GM19467 (cell line): ENCODE results near the gene MAP4K4.

Experiments used
- ATAC-seq: cut with Tn5 transposase; IDR thresholded peaks from one replicate; pipeline ENCODE4 v1.9.1; 2021; ENCODE audit warnings: mild to moderate bottlenecking, moderate library complexity; ENCODE audit not compliant: unreplicated experiment

The MAP4K4 gene

DNA sequence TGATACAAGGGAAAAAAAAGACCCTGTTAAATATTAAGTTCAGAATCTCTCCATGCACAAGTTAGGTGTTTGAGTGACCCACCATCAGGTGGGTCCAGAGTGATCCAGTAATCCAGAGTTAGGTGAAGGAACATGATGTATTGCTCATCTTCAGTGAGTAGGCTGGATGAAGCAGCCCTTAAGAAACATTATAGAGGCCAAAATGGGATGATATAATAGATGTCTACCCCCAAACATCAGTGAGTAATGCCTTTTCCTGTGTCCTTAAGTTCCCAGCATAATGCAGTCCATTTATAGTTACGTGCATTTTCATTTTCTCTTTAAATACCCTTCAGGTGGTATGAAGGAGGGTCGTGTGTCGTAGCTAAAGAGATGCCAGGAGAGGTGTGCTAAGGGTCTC lies 89.6 kb downstream of the MAP4K4 start:
- no peak for ATAC-seq

DNA sequence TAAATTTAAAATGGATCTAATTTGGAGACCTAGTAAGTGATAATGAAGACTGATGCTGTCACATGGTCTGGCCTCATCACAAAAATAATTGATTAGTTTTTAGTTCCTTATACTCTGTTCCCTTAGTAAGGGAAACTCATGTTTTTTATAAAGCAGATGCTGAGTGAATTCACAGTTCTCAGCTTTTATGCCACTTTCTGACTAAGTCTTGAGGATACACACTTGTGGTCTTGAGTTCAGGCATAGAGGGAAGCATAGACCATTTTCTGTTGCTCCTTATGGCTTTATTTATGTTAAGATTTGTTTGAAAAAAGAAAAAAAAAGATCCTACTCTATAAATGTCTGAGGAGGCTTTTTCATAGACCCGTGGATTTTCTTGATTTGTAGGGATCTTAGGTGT lies 91.1 kb downstream of the MAP4K4 start:
- no peak for ATAC-seq

DNA sequence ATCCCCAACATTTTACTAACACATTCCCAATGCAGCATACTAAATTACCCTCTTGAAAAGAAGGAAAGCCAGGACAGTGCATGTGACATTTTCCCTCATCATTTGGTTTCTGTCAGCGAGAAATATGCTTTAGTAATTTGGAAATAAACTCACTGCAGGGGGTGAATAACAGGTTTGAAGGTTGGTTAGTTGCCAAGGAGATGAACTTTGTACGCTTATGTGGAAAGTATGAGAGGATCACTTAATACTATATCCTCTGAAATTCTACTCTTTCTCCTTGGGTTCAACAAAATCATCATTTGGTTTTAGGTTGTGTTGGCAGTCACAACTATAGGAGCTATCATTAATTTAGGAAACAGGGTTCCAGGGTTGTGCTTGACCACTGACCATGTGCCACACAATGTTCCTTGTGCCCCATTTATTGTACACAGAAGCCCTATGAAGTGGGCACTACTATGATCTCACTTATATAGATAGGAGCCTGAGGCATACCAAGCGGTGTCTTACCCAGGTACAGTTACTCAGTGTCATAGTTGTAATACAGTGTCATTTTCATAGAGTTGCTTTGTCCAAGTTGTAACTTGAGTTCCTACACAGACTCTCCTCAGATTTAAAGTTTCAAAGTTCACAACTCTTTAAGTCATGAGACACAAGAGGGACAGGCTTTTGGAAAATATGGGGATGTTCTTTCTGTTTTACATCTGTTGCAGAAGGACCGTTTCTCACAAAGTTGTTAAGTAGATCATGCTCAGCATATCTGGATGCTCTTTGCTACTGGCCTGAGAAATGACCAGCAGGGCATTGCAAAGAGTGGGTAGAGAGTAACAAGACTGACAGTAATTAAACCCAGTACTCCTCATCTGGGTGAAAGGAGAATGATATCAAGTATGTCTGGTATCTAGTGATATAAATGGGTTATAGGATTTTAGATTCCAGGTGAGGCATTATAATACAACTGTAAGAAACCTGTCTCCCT lies 91.8 kb downstream of the MAP4K4 start:
- ATAC-seq = no peak

DNA sequence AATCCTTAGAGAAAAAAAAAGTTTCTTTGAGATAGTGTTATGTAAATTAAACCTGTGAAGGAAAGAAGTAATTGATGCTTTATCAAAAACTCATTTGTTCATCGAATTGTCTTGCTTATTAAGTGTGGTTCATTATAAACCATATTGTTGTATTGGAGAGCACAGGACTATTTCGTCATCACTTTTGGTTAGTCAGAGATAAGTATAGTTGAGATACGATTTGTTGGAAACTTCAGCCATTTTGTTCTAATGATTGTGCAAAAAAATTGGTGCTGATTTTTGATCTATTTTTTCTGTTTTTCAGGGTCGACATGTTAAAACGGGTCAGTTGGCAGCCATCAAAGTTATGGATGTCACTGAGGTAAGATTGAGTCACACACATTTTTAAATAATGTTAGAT lies 92.9 kb downstream of the MAP4K4 start:
- no peak for ATAC-seq

DNA sequence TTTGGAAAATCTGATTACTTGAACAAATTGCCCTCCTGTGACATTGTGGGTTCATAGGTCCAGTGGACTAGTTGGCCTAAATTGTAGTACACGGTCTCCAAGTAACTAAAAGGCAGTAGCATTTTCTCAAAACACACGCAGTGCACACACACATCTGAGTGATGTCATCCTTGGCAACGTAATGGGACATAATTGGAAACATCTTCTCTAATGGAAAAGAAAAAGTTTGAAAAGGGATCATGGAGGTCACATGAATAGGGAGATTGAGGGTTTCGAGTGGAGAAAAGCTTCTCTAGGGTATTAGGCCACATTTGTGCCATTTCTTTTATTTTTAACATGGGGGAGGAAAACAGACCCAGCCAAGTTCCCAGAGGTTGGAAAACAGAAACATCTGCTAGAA lies 93.3 kb downstream of the MAP4K4 start:
- no peak for ATAC-seq

DNA sequence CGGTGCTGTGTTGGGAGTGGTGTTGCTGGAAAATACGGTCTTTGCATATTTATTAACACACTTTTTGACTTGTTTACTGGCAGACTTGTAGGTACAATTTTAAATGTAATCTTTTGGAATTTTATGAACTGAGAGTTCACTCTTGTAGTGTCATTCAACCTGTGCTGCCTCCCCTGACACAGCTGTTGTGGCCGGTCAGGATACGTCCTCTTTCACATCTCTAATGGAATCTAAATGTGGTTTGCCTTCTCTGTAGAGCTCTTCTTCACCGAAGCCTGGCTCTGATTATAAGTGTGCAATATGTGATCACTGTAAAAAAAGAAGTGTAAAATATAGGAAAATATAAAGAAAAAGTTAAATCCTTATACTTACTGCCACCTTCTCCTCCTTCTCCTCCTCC lies 94.7 kb downstream of the MAP4K4 start:
- ATAC-seq = no peak

DNA sequence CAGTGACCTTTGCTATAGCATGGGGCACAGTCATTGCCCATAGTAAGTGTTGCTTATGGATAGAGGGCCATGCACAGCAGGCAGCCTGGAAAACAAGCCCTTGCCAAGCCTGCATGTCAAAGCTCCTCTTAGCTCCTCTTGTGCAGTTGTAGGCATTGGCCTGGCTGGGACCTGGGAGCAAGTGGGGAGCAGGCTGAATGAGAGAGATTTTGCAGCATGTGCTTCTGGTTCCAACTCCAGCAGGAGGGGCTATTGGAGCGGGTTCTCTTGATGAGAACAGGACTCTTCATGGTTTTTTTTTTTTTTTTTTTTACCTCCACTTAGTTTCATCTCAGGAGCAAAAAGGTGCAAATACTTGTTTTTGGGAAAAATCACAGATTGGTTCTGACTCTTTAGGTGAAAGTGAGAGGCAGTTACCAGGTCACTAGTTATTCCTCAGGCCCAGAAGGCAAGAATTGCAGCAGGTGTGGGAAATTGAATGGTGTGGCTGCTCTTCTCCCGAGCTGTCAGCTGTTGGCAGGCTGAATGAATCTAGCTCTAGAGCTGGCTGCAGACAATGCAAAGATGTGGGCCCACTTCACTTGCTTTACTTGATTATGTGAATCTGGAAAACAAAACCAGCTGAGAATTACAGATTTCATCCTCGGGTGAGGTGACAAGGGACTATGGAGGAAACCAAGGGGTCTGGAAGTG lies 95.9 kb downstream of the MAP4K4 start:
- no peak for ATAC-seq

DNA sequence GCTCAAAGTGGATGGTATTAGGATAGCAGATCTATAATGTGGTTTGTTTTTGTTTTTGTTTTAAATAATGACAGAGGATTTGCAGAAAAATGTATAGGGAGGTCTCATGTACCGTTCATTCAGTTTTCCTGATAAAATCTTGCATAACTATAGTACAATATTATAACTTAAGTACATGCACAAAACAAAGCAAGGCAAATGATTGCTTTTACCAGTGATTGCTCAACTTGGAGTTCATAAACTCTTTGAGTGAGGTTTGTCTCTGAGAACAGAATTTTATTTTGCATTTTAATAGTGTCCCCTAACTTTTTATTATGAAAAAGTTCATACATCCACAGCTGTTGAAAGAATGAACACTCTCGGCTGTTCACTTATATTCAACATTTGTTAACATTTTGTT lies 96.6 kb downstream of the MAP4K4 start:
- no peak for ATAC-seq

DNA sequence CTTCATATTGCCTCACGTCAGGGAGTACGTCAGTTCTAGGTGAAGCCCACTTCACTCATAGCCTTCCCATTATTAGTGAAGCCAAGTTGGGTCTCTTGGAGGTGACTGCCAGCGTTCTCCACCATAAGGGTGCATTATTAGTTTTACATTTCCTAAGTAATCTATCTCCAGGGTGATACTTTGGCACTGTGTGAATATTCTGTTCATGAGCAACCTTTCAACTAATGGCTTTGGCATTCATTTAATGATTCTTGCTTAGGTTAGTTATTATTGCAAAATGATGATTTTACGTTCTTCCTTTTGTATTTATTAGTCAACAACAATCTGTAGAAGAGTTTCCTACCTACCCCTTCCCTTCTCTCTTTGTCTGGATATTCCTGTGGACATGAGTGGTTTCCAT lies 97.5 kb downstream of the MAP4K4 start:
- ATAC-seq = no peak

DNA sequence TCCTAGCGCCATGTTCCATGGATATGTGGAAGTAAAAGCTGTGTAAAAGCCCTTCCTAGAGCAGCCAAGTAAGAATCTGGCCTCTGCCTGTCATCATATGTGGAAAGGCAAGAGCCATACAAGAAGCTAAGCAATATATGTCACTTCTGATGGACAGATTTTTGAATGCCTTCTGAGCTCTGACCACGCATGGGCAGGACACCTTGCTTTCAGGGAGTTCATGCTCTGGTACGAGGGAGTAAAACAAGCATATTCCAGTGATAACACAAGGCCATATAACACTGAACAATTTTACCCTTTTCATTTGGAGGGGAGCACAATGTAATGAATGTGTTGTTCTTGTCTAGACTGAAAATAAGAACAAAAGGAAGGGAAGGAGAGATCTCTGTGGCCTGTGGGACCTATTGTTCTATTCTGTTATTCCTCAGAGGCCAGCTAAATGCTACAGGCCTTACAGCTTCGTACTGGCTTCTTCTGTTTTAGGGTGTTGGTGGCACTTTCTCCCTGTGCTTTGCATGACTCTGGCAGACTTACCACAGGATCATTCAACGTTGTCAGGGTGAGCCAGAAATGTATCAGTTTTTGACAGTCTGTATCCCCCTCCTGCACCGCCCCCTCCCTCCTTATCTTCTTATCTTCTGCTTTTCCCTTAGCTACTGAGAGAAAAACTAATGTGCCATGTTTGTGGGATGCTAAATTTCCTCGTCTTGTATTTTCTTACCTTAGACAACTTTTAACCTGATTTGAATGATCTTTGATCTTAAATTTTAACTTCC lies 99.5 kb downstream of the MAP4K4 start:
- ATAC-seq = no peak

DNA sequence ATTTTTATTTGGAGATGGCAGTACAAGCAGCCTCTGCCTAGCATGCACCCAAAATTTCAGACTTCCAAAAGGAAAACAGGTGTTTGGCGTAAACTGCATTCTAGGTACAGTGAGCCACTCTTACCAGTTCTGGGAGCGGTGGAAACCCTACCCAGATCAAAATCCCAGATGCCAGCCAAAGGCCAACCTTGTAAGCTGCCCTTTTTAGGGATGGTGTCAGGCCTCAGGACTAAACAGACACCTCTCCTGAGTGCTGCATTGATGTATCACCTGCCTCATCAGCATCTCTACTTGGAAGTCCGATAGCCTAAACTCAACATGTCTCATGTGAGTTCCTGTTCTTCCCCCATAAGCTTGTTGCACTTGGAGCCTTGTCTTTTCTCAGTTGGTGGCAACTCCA lies 104.0 kb downstream of the MAP4K4 start:
- no peak for ATAC-seq

DNA sequence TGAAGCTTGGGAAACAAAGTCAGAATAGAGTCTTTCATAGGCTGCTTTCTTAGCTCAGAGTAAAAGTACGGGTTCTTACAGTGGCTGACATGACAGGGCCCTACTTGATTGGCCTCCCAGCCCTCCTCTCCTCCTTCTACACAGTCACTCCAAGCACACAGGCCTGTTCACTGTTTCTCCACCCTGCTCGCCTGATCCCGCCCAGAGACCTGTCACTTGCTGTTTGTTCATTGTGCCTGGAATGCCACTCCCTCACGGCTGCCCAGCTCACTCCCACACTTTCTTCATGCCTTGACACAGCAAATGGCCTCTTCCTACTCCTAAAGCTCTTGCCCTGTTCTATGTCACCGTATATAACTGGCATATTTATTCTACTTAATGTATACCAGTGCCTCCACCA lies 104.8 kb downstream of the MAP4K4 start:
- no peak for ATAC-seq

DNA sequence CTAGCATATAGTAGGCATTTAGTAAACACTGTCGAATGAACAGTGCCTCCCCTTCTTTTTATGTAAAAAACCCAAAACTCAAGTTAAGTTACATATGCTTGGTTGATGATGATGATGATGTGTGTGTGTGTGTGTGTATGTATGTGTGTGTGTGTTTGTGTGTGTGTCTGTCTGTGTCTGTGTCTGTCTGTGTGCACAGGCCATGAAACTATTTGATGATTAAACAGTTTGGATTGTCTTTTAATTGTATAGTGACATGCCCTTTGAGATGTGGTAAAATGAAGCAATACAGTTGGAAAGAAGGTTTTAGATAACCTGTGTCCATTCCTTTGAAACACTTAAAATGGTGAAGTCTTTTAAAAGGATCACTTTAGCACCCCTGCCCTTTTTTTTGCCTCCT lies 105.6 kb downstream of the MAP4K4 start:
- ATAC-seq = no peak

DNA sequence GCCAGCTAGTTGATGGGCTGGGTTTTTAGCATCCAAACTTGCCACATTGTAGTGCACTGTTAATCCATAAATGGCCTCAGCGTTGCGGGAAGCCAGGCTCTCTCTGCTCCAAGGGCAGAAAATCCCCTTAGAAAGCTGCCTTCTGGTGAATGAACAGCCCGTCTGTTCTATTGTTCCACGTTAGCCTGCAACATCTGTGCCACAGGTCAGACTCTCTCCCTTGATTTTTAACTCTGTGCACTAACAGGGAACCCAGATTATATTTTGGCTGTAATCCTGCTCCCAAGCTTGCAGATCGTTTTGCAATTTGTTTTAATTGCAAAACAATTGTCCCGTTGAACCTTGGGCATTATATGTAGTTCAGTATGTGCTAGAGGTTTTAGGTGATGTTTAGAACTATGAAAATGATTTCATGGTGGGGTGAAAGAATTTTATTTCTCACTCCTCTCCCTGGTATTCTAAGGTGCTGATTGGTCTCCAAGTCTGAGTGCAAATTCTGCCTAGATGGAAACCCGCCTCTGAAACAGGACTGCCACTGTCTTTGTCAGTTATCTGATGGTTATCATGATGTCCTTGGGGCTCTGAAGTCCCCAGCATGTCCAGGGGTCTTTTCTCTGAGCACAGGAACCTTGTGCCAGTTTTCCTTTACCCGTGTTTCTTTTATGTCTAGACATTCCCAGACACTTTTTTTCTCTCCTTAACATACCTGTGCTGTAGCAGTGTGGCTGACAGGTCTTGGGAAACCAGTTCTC lies 106.6 kb downstream of the MAP4K4 start:
- no peak for ATAC-seq

DNA sequence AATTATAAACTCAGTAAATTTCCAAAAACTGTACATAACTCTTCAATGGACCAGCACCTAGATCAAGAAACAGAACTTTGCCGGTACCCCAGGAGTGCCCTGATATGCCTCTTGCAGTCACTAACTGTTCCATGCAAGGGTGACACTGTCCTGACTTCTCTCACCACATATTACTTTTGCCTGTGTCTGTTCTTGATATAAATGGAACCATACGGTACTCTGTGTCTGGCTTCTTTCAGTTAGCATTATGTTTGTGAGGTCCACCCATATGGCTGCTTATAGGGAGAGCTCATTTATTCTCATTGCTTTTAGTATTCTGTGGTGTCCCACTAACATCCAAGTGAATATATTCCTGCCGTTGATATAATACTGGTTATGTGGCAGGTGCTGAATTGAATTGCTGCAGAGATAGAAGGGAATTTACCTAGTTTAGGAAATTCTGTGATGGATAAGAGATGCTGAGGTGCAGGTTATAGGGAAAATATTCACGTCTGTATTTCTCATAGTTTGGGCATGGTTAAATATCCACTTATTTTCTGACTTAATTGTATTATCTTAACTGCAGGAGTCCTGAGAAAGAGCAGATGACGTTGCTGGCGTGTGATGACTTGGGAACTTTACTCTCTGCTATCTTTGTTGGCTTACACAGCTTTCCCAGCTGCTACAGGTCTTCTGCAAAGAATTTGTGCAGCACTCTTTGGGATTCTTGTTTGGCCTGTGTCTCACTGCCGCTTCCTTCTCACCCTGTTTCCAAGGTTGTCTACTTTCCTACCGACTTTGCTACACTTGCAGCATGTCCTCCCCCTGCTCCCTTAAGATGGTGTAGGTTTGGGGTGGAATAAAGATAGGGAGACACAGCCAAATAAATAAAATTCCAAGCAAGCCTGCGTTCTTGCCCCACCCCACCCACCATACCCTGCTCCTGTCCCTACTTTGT lies 107.9 kb downstream of the MAP4K4 start:
- no peak for ATAC-seq

DNA sequence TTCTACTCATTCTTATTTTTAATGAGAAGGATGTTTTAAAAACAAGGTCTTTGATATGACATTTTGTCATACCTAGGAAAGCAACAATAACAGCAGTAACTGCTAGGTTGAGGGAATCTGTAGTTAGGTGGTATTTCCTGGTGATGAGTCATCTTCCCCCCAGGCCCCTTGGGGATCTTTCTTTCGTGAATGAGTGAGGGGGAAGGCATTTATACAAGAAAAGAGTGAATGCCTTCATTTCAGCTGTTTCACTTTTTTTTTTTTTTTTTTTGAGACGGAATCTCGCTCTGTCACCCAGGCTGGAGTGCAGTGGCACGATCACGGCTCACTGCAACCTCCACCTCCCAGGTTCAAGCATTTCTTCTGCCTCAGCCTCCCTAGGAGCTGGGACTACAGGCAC lies 108.6 kb downstream of the MAP4K4 start:
- ATAC-seq = no peak

DNA sequence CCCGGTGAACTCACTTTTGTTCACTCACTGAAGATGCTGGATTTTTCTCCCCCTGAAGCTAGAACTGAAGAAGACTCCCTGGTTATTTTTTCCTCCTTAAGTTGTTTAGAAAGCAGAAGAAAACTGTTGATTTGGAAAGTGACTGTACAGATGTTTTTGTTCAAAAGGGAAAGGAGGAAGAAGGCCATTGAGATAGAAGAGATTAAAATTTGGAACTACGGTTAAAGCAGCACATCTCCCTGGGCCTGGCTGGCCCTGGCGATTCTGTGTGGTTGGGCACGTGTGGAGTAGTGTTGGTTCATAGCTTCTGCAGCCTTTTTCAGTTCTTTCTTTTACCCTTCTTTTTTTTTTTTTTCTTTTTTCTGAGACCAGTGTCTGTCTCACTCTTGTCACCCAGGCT lies 109.2 kb downstream of the MAP4K4 start:
- no peak for ATAC-seq

DNA sequence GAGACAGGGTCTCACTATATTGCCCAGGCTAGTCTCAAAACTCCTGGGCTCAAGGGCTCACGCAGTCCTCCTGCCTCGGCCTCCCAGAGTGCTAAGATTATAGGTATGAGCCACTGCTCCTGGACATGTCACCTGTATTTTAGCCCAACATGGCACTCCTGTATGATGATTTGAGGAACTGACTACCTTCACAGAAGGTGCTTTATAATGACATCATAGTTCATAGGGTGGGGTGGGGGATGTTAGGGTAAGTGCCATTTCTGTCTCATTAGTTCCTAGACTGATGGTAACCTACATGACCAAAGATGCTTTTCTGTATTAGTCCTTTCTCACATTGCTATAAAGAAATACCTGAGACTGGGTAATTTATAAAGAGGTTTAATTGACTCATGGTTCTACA lies 109.7 kb downstream of the MAP4K4 start:
- ATAC-seq = no peak

DNA sequence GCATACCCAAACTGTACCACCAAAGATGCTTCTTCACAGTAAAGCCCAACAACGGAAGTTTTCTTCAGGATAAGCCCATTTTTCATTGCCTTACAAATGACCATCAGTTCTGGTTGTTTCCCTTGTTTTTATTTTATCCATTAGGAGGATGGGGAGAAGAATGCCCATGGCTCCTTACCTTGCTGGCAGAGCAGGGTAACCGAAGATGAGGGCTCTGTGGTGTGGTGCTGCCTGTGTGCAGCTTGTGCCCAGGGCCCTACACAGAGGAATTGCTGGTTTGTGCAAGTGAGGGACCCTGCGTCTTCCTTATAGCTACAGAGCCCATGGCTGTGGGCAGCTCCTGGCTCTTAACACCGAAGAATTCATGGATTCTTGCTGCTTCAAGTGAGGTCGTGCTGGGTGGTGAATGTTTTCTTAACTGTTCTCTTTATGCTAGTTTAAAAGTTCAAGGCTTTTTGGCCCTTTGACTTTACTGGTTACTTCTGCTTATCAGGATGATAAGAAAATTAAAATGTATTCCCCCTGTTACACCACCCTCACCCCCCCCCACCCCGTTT lies 110.6 kb downstream of the MAP4K4 start:
- ATAC-seq = no peak
